Measurements from ENCODE around the gene AP1G2. TPM values are rescaled to one million over a fixed set of nuclear protein-coding genes. Genes with fewer than 3 reads are reported as not detected.
A peak's percentile ranks its signal among the peaks of the same experiment; 100 is the strongest.

AP1G2 gene
- total and polyA plus RNA-seq, 2 of the 13 experiments (the other 11 are each of a cell fraction or from before 2014, with no cell fraction given) = 96.9 to 611 TPM

GRCh38 chr14:23551266-23552028 lies 16.1 kb downstream of the AP1G2 start, which contains the start of gene ZFHX2 (continued):
- TF ChIP-seq, protein P1, sequence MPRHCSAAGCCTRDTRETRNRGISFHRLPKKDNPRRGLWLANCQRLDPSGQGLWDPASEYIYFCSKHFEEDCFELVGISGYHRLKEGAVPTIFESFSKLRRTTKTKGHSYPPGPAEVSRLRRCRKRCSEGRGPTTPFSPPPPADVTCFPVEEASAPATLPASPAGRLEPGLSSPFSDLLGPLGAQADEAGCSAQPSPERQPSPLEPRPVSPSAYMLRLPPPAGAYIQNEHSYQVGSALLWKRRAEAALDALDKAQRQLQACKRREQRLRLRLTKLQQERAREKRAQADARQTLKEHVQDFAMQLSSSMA (CRISPR knock-in tag; IDR thresholded peaks at IDR 0.05) = no peak
- peak; percentile 55; the same call in 1 of the 2 replicates for TF ChIP-seq RBAK (CRISPR knock-in tag; IDR thresholded peaks at IDR 0.05)
- 0 out of 2 replicates have a peak, but pooled peaks have one; percentile 16 for TF ChIP-seq ZNF589 (CRISPR knock-in tag; conservative IDR thresholded peaks at IDR 0.05)
- TF ChIP-seq REXO4 (CRISPR knock-in tag; IDR thresholded peaks at IDR 0.05; ENCODE audit: borderline replicate concordance) = no peak
- peak; percentile 67; the same call in 1 of the 2 replicates for TF ChIP-seq FOXO1 (CRISPR knock-in tag; IDR thresholded peaks at IDR 0.05)
- no peak for TF ChIP-seq BCLAF1 (IDR thresholded peaks at IDR 0.05)
- peak; percentile 91 for TF ChIP-seq ZNF543 (CRISPR knock-in tag; IDR thresholded peaks at IDR 0.05)
- no peak for TF ChIP-seq ZNF24 (IDR thresholded peaks at IDR 0.05)
- 0 out of 2 replicates have a peak, but pooled peaks have one; percentile 62 for TF ChIP-seq PAXIP1 (CRISPR knock-in tag; conservative IDR thresholded peaks at IDR 0.05)
- TF ChIP-seq, protein P2, sequence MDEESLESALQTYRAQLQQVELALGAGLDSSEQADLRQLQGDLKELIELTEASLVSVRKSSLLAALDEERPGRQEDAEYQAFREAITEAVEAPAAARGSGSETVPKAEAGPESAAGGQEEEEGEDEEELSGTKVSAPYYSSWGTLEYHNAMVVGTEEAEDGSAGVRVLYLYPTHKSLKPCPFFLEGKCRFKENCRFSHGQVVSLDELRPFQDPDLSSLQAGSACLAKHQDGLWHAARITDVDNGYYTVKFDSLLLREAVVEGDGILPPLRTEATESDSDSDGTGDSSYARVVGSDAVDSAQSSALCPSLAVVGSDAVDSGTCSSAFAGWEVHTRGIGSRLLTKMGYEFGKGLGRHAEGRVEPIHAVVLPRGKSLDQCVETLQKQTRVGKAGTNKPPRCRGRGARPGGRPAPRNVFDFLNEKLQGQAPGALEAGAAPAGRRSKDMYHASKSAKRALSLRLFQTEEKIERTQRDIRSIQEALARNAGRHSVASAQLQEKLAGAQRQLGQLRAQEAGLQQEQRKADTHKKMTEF (CRISPR knock-in tag; IDR thresholded peaks at IDR 0.05) = peak; percentile 91
- TF ChIP-seq HNRNPLL (IDR thresholded peaks at IDR 0.05; ENCODE audit: low read depth, low read length, poor library complexity, severe bottlenecking) = peak; percentile 78
- TF ChIP-seq KLF9 (CRISPR knock-in tag; IDR thresholded peaks at IDR 0.05; ENCODE audit: low read depth) = 0 out of 2 replicates have a peak, but pooled peaks have one; percentile 53
- no peak; the same call in 1 of the 2 replicates for TF ChIP-seq IKZF5 (CRISPR knock-in tag; IDR thresholded peaks at IDR 0.05)
- peak; percentile 84 for TF ChIP-seq POLR2AphosphoS5 (IDR thresholded peaks at IDR 0.05; ENCODE audit: low read depth, low read length)
- no peak; the same call in none of the 2 replicates for TF ChIP-seq DMAP1 (CRISPR knock-in tag; IDR thresholded peaks at IDR 0.05)
- no peak; the same call in 1 of the 2 replicates for TF ChIP-seq HOXA9 (CRISPR knock-in tag; IDR thresholded peaks at IDR 0.05; ENCODE audit: borderline replicate concordance)
